Kidney (tissue), 14 donors: ENCODE measurements around the gene SH3D21. TPM values are rescaled to one million over a fixed set of nuclear protein-coding genes. Genes with fewer than 3 reads are reported as not detected.

Experiments
- DNase-seq, 5 donors: peaks; one replicate each; pipeline ENCODE4 v3.0.0-alpha.2; 2013 to 2020
- FAIRE-seq: peaks from 2 replicates; lab custom pipeline; 2012; peaks lifted over from hg19 to GRCh38; lab: Jason Lieb, UNC
- H3K27ac ChIP-seq, 2 donors: one replicate each; pipeline ENCODE4 v1.7.0; 2013; ENCODE audit warnings: low read depth in 2 of 2, low read length in 2 of 2, inconsistent platforms in 1 of 2
- H3K27me3 ChIP-seq: one replicate; pipeline ENCODE4 v1.7.1; 2013; ENCODE audit warnings: low read length, inconsistent platforms; ENCODE audit not compliant: control insufficient read depth, insufficient read depth
- H3K36me3 ChIP-seq, 3 donors: one replicate each; pipeline versions ENCODE4 v1.7.0 to v1.7.1; 2013; ENCODE audit warnings: low read length in 3 of 3, control low read depth in 1 of 3, inconsistent platforms in 1 of 3; ENCODE audit not compliant: insufficient read depth in 3 of 3, control insufficient read depth in 2 of 3
- H3K4me1 ChIP-seq, 3 donors: one replicate each; pipeline versions ENCODE4 v1.7.0 to v1.7.1; 2013; ENCODE audit warnings: low read length in 3 of 3, inconsistent platforms in 1 of 3, low read depth in 1 of 3; ENCODE audit not compliant: control insufficient read depth in 2 of 3, insufficient read depth in 2 of 3
- H3K4me3 ChIP-seq, 3 donors: one replicate each; pipeline versions ENCODE4 v1.7.0 to v1.8.1; 2013; ENCODE audit warnings: low read length in 3 of 3, control low read depth in 1 of 3, inconsistent platforms in 1 of 3
- H3K9ac ChIP-seq, 3 donors: one replicate each; pipeline versions ENCODE4 v1.7.0 to v1.7.1; 2013; ENCODE audit warnings: low read length in 3 of 3, control low read depth in 1 of 3, inconsistent platforms in 1 of 3
- H3K9me3 ChIP-seq, 3 donors: one replicate each; pipeline versions ENCODE4 v1.7.0 to v1.7.1; 2013; ENCODE audit warnings: low read length in 3 of 3, control low read depth in 1 of 3, inconsistent platforms in 1 of 3; ENCODE audit not compliant: control insufficient read depth in 2 of 3, insufficient read depth in 1 of 3
- CTCF ChIP-seq: IDR thresholded peaks from 3 replicates; pipeline ENCODE4 v1.5.1; 2012; ENCODE audit warnings: mild to moderate bottlenecking, moderate library complexity, borderline replicate concordance; ENCODE audit not compliant: insufficient read depth; ENCODE audit errors: extremely low read depth
- intact Hi-C: fragments of 100-400 bp; cut with DNase I; formaldehyde crosslinking; loops from one replicate; pipeline ENCODE4 v1.11.1; 2022
- polyA plus RNA-seq: library from polyadenylated mRNA; stranded (reverse); fragments of 350-450 nt; fragmentation: Illumina TruSeq; extraction: RNeasy Lipid Tissue Mini Kit (QIAGEN cat#74804); gene quantifications from one replicate; pipeline ENCODE4 v1.2.3, GENCODE V29; 2014; ENCODE audit warnings: low read depth, low replicate concordance; ENCODE audit not compliant: insufficient read depth
- total RNA-seq: library from RNA; stranded (reverse); fragmentation: NEBNext Ultra II Directional; extraction: Animal tissue kit (Norgen Biotek cat#: 25700); gene quantifications from one replicate; pipeline ENCODE4 v1.2.1, GENCODE V29; 2021
- donor health status: control.
- donor health status: control.
- donor health status: control.
- donor health status: control.
- donor health status: control.
- donor health status: DM: yes; HTN: yes; CAD: no.
- donor health status: Normal renal cell carcinoma (clear cell type).

Gene SH3D21
- total and polyA plus RNA-seq, 2 donors from 2014 or later, result 5.7 to 33.4 TPM

GRCh38 chr1:36365381-36365780 lies 59.2 kb downstream of the SH3D21 start:
- intact Hi-C loops, result no loop called here

GRCh38 chr1:36366091-36366661 lies 60.0 kb downstream of the SH3D21 start:
- H3K36me3 ChIP-seq, result peaks cover 0 to 14% (median 10%) of the 10 kb centered on the region in 3 donors
- H3K27me3 ChIP-seq, result no peaks in the 10 kb centered on the region
- no peak overlapping the region for H3K4me3 ChIP-seq
- H3K27ac ChIP-seq, result peak overlapping the region in 1 of 2 donors; percentile 40
- H3K9me3 ChIP-seq, result no peaks in the 10 kb centered on the region
- no peak overlapping the region for H3K9ac ChIP-seq
- intact Hi-C loops, result no loop called here
- H3K4me1 ChIP-seq, result peaks cover 0 to 17% (median 6%) of the 10 kb centered on the region in 3 donors
- FAIRE-seq, result no peak
- peak in 4 of 5 donors; percentile 68 to 94 (median 78) for DNase-seq
- TF ChIP-seq CTCF, result no peak

More at GRCh38 chr1:36365381-36365780, 59.2 kb downstream of the SH3D21 start:
- no peak overlapping the region for H3K27ac ChIP-seq
- no peaks in the 10 kb centered on the region for H3K9me3 ChIP-seq
- H3K9ac ChIP-seq, result no peak overlapping the region
- no peak for TF ChIP-seq CTCF
- H3K36me3 ChIP-seq, result peaks cover 0 to 14% (median 10%) of the 10 kb centered on the region in 3 donors
- H3K4me3 ChIP-seq, result no peak overlapping the region
- FAIRE-seq, result no peak
- no peak for DNase-seq
- H3K4me1 ChIP-seq, result peaks cover 0 to 17% (median 6%) of the 10 kb centered on the region in 3 donors
- no peaks in the 10 kb centered on the region for H3K27me3 ChIP-seq

DNA sequence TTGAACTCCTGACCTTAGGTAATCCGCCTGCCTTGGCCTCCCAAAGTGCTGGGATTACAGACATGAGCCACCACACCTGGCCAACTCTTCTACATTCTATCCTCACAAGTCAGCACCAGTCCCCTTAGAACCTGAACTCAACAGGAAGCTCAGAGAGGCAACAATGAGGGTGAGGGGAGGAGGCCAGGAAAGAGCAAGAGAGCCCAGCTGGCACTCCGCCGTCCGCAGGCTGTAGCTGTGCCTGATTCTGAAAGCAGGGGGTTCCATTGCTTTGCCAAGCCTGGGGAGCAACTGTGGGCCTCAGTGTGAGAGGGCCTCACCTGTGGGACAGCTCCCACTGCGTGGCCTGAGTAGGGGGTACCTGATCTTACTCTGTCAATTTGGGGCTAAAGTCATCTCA lies 60.9 kb downstream of the SH3D21 start:
- FAIRE-seq (no peak), DNase-seq (no peak)
- intact Hi-C loops, result no loop called here
- Histone ChIP-seq H3K9me3 (no peaks in the 10 kb centered on the region), H3K4me3 (no peak overlapping the region), H3K27me3 (no peaks in the 10 kb centered on the region), H3K4me1 (peaks cover 0 to 20% (median 11%) of the 10 kb centered on the region in 3 donors), H3K36me3 (peaks cover 0 to 12% (median 10%) of the 10 kb centered on the region in 3 donors), H3K27ac (no peak overlapping the region), H3K9ac (no peak overlapping the region)
- TF ChIP-seq CTCF, result no peak

DNA sequence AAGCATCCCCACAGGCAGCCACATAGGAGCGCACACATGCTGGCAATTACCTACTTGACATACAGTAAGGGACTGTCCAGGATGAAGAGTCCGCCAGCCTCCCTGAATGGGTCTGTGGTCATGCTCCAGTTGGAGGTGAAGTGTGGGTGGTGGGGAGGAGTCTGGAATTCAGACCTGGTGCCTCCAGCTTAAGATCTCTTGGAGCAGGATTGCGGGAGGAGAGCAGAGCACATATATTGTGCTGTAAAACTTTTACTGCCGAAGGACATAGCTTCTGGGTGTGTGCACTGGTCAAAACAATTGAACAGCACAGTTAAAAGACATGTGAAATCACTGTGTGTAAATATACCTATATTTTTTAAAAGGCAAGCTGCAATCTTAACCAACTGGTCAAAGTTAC lies 61.6 kb downstream of the SH3D21 start:
- Histone ChIP-seq H3K36me3 (peaks cover 0 to 8% (median 7%) of the 10 kb centered on the region in 3 donors), H3K27ac (no peak overlapping the region), H3K9me3 (no peaks in the 10 kb centered on the region), H3K27me3 (no peaks in the 10 kb centered on the region), H3K4me1 (peaks cover under 1 to 25% (median 16%) of the 10 kb centered on the region in 3 donors), H3K9ac (no peak overlapping the region), H3K4me3 (no peak overlapping the region)
- DNase-seq (peak in 1 of 5 donors; percentile 42), FAIRE-seq (no peak)
- no peak for TF ChIP-seq CTCF
- intact Hi-C loops, result no loop called here
